HG02943 (cell line): Measurements from ENCODE around the gene VPS9D1.
"Not testable (repeated sequence)": the region's sequence is repeated elsewhere in the genome, so short reads cannot be mapped to it uniquely, and the experiment has no call there.

ENCODE experiments used
- ATAC-seq: cut with Tn5 transposase; IDR thresholded peaks from one replicate; pipeline ENCODE4 v1.9.1; 2021; ENCODE audit warnings: mild to moderate bottlenecking, low read depth, moderate library complexity; ENCODE audit not compliant: unreplicated experiment

VPS9D1 gene

GRCh38 chr16:89695086-89695874 is 25.4 kb downstream of the VPS9D1 start:
- no peak for ATAC-seq

DNA sequence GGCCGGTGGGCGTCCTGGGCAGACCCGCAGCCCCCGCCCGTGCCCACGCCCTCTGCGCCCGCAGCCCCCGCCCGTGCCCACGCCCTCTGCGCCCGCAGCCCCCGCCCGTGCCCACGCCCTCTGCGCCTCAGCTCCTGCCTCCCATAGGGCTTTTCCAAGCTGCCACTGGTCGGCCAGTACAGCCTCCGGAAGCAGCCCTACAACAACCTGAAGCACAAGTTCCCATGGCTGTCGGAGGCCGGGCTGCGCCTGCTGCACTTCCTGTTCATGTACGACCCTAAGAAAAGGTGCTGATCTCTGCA is 26.0 kb downstream of the VPS9D1 start:
- not testable (repeated sequence) for ATAC-seq

DNA sequence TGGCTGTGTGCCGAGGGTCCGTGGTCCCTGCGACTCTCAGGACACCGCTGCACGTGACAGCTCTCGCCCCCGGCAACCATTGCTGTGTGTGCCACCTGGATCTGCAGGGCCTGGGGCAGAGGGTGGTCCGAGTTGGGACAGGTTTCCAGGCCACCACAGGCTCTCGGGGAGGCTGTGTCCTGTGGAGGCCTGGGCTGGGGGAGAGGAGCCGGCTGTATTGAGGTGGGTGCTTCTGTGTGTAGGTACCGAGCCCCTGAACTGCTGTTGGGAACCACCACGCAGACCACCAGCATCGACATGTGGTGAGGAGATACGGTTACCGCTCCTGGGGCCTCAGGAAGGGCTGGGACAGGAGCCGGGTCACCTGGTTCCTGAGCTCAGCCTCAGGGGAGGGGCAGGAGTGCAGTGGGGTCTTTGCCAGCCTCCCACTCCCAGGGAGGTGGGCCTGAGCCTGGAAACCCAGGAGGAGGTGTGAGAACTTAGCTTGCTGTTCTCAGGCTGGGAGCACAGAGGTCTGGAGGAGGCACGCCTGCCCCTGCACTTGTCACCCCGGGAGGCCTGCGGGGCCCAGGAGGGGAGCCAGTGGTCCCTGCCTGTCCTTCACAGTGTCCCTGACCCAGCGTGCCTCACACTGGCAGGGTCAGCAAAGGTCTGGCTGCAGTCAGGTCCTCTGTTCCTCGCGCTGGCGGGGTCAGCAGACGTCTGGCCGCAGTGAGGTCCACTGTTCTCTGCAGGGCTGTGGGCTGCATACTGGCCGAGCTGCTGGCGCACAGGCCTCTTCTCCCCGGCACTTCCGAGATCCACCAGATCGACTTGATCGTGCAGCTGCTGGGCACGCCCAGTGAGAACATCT is 26.5 kb downstream of the VPS9D1 start:
- no peak for ATAC-seq

- no peak for ATAC-seq
These were observed 27.4 kb downstream of the VPS9D1 start for GRCh38 chr16:89693289-89693731.

- ATAC-seq: no peak
These were observed 28.6 kb downstream of the VPS9D1 start for GRCh38 chr16:89691986-89692569.

GRCh38 chr16:89691231-89691985 is 29.3 kb downstream of the VPS9D1 start:
- ATAC-seq: no peak

DNA sequence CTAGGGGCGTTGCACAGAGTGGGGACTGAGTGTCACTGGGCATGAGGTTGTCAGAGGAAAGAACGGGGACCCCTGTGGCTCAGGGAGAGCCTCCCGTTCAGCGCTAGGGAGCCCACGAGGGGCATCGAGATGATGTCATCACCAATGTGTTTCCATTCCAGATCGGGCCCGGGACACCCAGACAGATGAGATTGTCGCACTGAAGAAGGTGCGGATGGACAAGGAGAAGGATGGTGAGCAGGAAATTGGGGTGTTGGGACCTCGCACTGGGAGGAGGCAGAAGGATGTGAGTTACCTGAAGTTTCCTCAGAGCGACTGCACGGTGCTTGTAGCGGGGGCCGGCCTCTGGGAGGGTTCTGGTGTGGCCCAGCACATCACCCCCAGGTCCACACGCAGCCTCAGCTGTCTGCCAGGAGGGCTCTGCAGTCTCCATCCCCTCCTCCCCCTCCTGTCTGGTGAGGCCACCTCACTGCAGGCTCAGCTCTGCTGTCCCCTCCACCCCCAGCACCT is 30.3 kb downstream of the VPS9D1 start:
- no peak for ATAC-seq

DNA sequence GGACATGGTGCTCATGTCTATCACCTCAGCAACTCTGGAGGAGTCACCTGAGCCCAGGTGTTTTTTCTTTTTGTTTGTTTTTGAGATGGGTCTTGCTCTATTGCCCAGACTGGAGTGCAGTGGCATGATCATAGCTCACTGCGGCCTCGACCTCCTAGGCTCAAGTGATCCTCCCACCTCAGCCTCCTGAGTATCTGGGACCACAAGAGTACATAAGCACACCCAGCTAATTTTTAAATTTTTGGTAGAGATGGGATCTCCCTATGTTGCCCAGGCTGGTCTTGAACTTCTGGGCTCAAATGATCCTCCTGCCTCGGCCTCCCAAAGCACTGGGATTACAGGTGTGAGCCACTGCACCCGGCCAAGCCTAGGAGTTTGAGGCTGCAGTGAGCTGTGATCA is 31.1 kb downstream of the VPS9D1 start:
- not testable (repeated sequence) for ATAC-seq

- ATAC-seq: no peak
These were observed 31.6 kb downstream of the VPS9D1 start for GRCh38 chr16:89689142-89689541.

- ATAC-seq: no peak
These were observed 32.3 kb downstream of the VPS9D1 start for GRCh38 chr16:89688395-89688794.

- peak; percentile 49 for ATAC-seq
These were observed 33.4 kb downstream of the VPS9D1 start for GRCh38 chr16:89687092-89687940.

GRCh38 chr16:89686520-89687091 is 34.1 kb downstream of the VPS9D1 start, which contains the start of gene CDK10:
Gene CDK10, plus strand, starts transcription at chr16:89686689. Its CDS starts 22 bp downstream, at chr16:89686711.
- peak; percentile 65 for ATAC-seq

GRCh38 chr16:89685916-89686315 is 34.8 kb downstream of the VPS9D1 start:
- no peak for ATAC-seq

- ATAC-seq: no peak
These were observed 42.4 kb downstream of the VPS9D1 start for GRCh38 chr16:89678258-89678657.

GRCh38 chr16:89672177-89672941 is 48.3 kb downstream of the VPS9D1 start:
- ATAC-seq: no peak

DNA sequence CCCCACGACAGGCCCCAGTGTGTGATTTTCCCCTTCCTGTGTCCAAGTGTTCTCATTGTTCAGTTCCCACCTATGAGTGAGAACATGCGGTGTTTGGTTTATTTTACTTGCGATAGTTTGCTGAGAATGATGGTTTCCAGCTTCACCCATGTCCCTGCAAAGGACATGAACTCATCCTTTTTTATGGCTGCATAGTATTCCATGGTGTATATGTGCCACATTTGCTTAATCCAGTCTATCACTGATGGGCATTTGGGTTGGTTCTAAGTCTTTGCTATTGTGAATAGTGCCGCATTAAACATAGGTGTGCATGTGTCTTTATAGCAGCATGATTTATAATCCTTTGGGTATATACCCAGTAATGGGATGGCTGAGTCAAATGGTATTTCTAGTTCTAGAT is 49.1 kb downstream of the VPS9D1 start:
- ATAC-seq: not testable (repeated sequence)

- no peak for ATAC-seq
These were observed 49.9 kb downstream of the VPS9D1 start for GRCh38 chr16:89670496-89671431.
